ENCODE measurements around the gene C17orf78.

The C17orf78 gene

GRCh38 chr17:37359682-37360188, 16.1 kb upstream of the C17orf78 start:
- Mint-ChIP-seq H3K27me3 (no peaks in the 10 kb centered on the region), H3K36me3 (ENCODE audit: insufficient read depth) (peaks cover 3% of the 10 kb centered on the region), H3K4me1 (peaks cover 19% of the 10 kb centered on the region), H3K27ac (ENCODE audit: low read depth) (peak overlapping the region; percentile 90), H3K9me3 (no peaks in the 10 kb centered on the region), H3K4me3 (peak overlapping the region; percentile 83)
- ATAC-seq (replicated peaks; ENCODE audit: extremely low read depth, poor library complexity, severe bottlenecking) = no peak
- no peak for DNase-seq (ENCODE audit: low spot score in 2 of 2)

DNA sequence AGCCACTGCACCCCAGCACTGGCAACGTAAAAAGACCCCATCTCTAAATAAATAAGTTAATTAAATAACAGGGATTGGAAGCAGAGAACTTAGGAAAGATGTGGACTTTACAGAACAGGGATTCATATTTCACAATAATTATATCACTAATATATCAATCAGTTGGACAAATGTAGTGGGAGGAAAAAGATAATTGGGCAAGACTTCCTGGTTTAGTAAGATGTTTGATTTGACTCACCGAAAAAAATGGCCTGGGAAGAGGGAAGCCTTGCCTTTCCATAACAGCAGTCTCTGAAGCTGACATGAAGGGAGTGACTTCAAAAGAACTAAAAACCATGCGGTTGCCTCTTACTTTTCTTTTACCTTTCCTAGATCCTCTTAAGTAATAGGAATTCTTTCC, 15.2 kb upstream of the C17orf78 start:
- DNase-seq (ENCODE audit: low spot score in 2 of 2) (no peak), ATAC-seq (replicated peaks; ENCODE audit: extremely low read depth, poor library complexity, severe bottlenecking) (no peak)
- Mint-ChIP-seq H3K27me3 (no peaks in the 10 kb centered on the region), H3K36me3 (ENCODE audit: insufficient read depth) (peaks cover 3% of the 10 kb centered on the region), H3K27ac (ENCODE audit: low read depth) (no peak overlapping the region), H3K4me3 (peak overlapping the region; percentile 13), H3K9me3 (no peaks in the 10 kb centered on the region), H3K4me1 (peaks cover 19% of the 10 kb centered on the region)

- peaks cover 3% of the 10 kb centered on the region for H3K36me3 Mint-ChIP-seq (ENCODE audit: insufficient read depth)
- DNase-seq (ENCODE audit: low spot score in 2 of 2) = no peak
These were observed 14.2 kb upstream of the C17orf78 start for GRCh38 chr17:37361543-37361942.

GRCh38 chr17:37365589-37365988, 10.2 kb upstream of the C17orf78 start:
- DNase-seq (ENCODE audit: low spot score in 2 of 2) (no peak), ATAC-seq (replicated peaks; ENCODE audit: extremely low read depth, poor library complexity, severe bottlenecking) (no peak)
- H3K4me1 Mint-ChIP-seq = no peaks in the 10 kb centered on the region
- H3K27ac Mint-ChIP-seq (ENCODE audit: low read depth) = no peak overlapping the region
- H3K4me3 Mint-ChIP-seq = no peak overlapping the region
- no peaks in the 10 kb centered on the region for H3K9me3 Mint-ChIP-seq
- peaks cover 3% of the 10 kb centered on the region for H3K36me3 Mint-ChIP-seq (ENCODE audit: insufficient read depth)
- no peaks in the 10 kb centered on the region for H3K27me3 Mint-ChIP-seq

More at GRCh38 chr17:37361543-37361942, 14.2 kb upstream of the C17orf78 start:
- H3K4me3 Mint-ChIP-seq = no peak overlapping the region
- H3K27ac Mint-ChIP-seq (ENCODE audit: low read depth) = no peak overlapping the region
- ATAC-seq (replicated peaks; ENCODE audit: extremely low read depth, poor library complexity, severe bottlenecking) = no peak
- no peaks in the 10 kb centered on the region for H3K9me3 Mint-ChIP-seq
- H3K4me1 Mint-ChIP-seq = peaks cover 19% of the 10 kb centered on the region
- H3K27me3 Mint-ChIP-seq = no peaks in the 10 kb centered on the region

DNA sequence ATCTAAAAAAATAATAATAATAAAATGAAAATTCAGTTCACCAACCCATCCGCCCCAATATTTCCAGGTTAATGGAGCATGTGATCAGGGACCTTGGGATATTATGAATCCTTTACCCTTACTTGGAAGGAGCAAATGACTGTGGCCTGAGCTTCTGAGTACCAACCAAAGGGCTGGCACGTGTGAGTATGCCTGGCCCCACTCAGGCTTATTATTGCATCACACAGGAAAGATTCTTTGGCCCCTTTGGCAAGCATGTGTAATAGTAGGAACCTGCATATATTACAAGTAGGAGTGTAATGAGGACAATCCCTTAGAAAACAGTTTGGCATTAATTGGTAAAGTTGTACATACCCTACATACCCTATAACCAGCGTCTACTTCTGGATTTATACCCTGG, 7.2 kb upstream of the C17orf78 start:
- no peak overlapping the region for H3K4me3 Mint-ChIP-seq
- no peaks in the 10 kb centered on the region for H3K36me3 Mint-ChIP-seq (ENCODE audit: insufficient read depth)

GRCh38 chr17:37373530-37374159, 2.1 kb upstream of the C17orf78 start:
- DNase-seq (ENCODE audit: low spot score in 2 of 2) = peak; percentile 22 to 54
- Mint-ChIP-seq H3K4me1 (no peaks in the 10 kb centered on the region), H3K27me3 (no peaks in the 10 kb centered on the region), H3K4me3 (no peak overlapping the region), H3K36me3 (ENCODE audit: insufficient read depth) (no peaks in the 10 kb centered on the region), H3K27ac (ENCODE audit: low read depth) (no peak overlapping the region), H3K9me3 (no peaks in the 10 kb centered on the region)
- peak; percentile 71 for ATAC-seq (replicated peaks; ENCODE audit: extremely low read depth, poor library complexity, severe bottlenecking)

More for the DNA sequence above, 7.2 kb upstream of the C17orf78 start:
- no peak for DNase-seq (ENCODE audit: low spot score in 2 of 2)
- H3K27ac Mint-ChIP-seq (ENCODE audit: low read depth) = no peak overlapping the region
- no peaks in the 10 kb centered on the region for H3K27me3 Mint-ChIP-seq
- no peak for ATAC-seq (replicated peaks; ENCODE audit: extremely low read depth, poor library complexity, severe bottlenecking)
- no peaks in the 10 kb centered on the region for H3K4me1 Mint-ChIP-seq
- H3K9me3 Mint-ChIP-seq = no peaks in the 10 kb centered on the region

GRCh38 chr17:37382056-37382455, 6.3 kb downstream of the C17orf78 start:
- no peaks in the 10 kb centered on the region for H3K27me3 Mint-ChIP-seq
- no peak overlapping the region for H3K4me3 Mint-ChIP-seq
- ATAC-seq (replicated peaks; ENCODE audit: extremely low read depth, poor library complexity, severe bottlenecking) (no peak), DNase-seq (ENCODE audit: low spot score in 2 of 2) (no peak)
- no peaks in the 10 kb centered on the region for H3K9me3 Mint-ChIP-seq
- H3K27ac Mint-ChIP-seq (ENCODE audit: low read depth) = no peak overlapping the region
- H3K36me3 Mint-ChIP-seq (ENCODE audit: insufficient read depth) = no peaks in the 10 kb centered on the region
- no peaks in the 10 kb centered on the region for H3K4me1 Mint-ChIP-seq

DNA sequence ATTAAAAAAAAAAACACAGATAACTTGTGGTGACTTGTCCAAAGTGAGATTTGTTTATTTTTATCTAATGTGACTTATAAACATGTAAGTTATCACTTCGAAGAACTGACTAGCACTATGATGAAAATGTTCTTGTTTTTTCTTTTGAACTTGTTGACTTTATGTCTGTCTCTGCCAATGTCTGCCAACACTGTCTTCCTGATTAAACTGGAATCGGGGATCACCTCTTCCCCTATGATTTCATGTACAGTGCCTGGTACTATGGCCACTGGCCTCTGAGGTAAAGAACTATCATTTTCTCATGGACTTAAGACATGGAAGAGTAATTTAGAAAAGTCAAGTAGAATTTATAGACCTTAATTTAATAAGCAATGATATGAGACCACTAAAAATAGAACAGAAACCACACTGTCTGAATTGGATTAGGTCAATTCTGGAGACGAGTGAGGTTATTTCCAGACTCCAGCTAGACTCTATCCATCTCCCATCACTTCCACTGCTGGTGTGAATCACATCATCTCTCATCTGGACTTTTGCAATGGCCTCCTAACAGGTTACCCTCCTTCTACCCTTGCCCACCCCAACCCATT, 8.9 kb downstream of the C17orf78 start:
- H3K4me1 Mint-ChIP-seq = no peaks in the 10 kb centered on the region
- H3K27me3 Mint-ChIP-seq = no peaks in the 10 kb centered on the region
- peaks cover under 1% of the 10 kb centered on the region for H3K36me3 Mint-ChIP-seq (ENCODE audit: insufficient read depth)
- no peak overlapping the region for H3K27ac Mint-ChIP-seq (ENCODE audit: low read depth)
- no peak for DNase-seq (ENCODE audit: low spot score in 2 of 2)
- H3K9me3 Mint-ChIP-seq = no peaks in the 10 kb centered on the region
- ATAC-seq (replicated peaks; ENCODE audit: extremely low read depth, poor library complexity, severe bottlenecking) = no peak
- H3K4me3 Mint-ChIP-seq = no peak overlapping the region

- no peak for DNase-seq (ENCODE audit: low spot score in 2 of 2)
- Mint-ChIP-seq H3K4me3 (no peak overlapping the region), H3K27me3 (no peaks in the 10 kb centered on the region), H3K9me3 (no peaks in the 10 kb centered on the region), H3K4me1 (no peaks in the 10 kb centered on the region), H3K36me3 (ENCODE audit: insufficient read depth) (peaks cover 1% of the 10 kb centered on the region), H3K27ac (ENCODE audit: low read depth) (no peak overlapping the region)
- ATAC-seq (replicated peaks; ENCODE audit: extremely low read depth, poor library complexity, severe bottlenecking) = no peak
These were observed 9.7 kb downstream of the C17orf78 start for GRCh38 chr17:37385474-37385990.

GRCh38 chr17:37386462-37386861, 10.7 kb downstream of the C17orf78 start:
- no peaks in the 10 kb centered on the region for H3K9me3 Mint-ChIP-seq
- peaks cover 1% of the 10 kb centered on the region for H3K36me3 Mint-ChIP-seq (ENCODE audit: insufficient read depth)
- no peak for ATAC-seq (replicated peaks; ENCODE audit: extremely low read depth, poor library complexity, severe bottlenecking)
- H3K4me3 Mint-ChIP-seq = no peak overlapping the region
- H3K27me3 Mint-ChIP-seq = no peaks in the 10 kb centered on the region
- no peak for DNase-seq (ENCODE audit: low spot score in 2 of 2)
- H3K27ac Mint-ChIP-seq (ENCODE audit: low read depth) = no peak overlapping the region
- H3K4me1 Mint-ChIP-seq = peaks cover 2% of the 10 kb centered on the region

DNA sequence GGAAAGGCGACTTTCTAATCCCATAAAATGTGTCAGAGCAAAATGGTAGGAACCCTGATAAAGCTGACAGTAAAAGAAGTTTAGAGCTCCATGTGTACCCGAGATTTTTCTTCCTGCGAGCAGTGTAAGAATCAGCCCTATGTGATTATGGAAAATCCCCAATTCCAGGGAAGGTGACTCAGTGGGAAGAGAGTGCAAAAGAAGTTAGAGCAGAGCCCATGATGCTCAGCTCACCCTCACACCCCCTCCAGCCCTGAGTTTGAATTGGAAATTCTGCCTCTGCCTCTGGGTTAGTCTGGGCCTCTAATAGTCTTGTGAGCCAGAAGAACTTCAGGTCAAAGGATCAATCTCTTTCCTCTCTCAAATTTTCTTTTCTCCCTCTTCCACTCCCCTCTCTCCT, 12.5 kb downstream of the C17orf78 start:
- Mint-ChIP-seq H3K9me3 (no peaks in the 10 kb centered on the region), H3K27ac (ENCODE audit: low read depth) (no peak overlapping the region), H3K4me3 (no peak overlapping the region), H3K27me3 (no peaks in the 10 kb centered on the region), H3K4me1 (peaks cover 13% of the 10 kb centered on the region), H3K36me3 (ENCODE audit: insufficient read depth) (peaks cover 1% of the 10 kb centered on the region)
- no peak for ATAC-seq (replicated peaks; ENCODE audit: extremely low read depth, poor library complexity, severe bottlenecking)
- no peak for DNase-seq (ENCODE audit: low spot score in 2 of 2)

- Mint-ChIP-seq H3K4me1 (peaks cover 13% of the 10 kb centered on the region), H3K27ac (ENCODE audit: low read depth) (no peak overlapping the region), H3K36me3 (ENCODE audit: insufficient read depth) (peaks cover 2% of the 10 kb centered on the region), H3K9me3 (no peaks in the 10 kb centered on the region), H3K4me3 (no peak overlapping the region), H3K27me3 (no peaks in the 10 kb centered on the region)
- ATAC-seq (replicated peaks; ENCODE audit: extremely low read depth, poor library complexity, severe bottlenecking) (no peak), DNase-seq (ENCODE audit: low spot score in 2 of 2) (no peak)
These were observed 13.4 kb downstream of the C17orf78 start for GRCh38 chr17:37389160-37389559.

- no peak for DNase-seq (ENCODE audit: low spot score in 2 of 2)
- ATAC-seq (replicated peaks; ENCODE audit: extremely low read depth, poor library complexity, severe bottlenecking) = no peak
- Mint-ChIP-seq H3K4me1 (peaks cover 13% of the 10 kb centered on the region), H3K36me3 (ENCODE audit: insufficient read depth) (peaks cover 2% of the 10 kb centered on the region), H3K27me3 (no peaks in the 10 kb centered on the region), H3K27ac (ENCODE audit: low read depth) (no peak overlapping the region), H3K4me3 (no peak overlapping the region), H3K9me3 (no peaks in the 10 kb centered on the region)
These were observed 15.4 kb downstream of the C17orf78 start for GRCh38 chr17:37391146-37391545.
